ENCODE results near the gene CTCF. TPM values are rescaled to one million over a fixed set of nuclear protein-coding genes. Genes with fewer than 3 reads are reported as not detected.

Gene CTCF
- total RNA-seq, 1 donor from 2014 or later, result 61.4 TPM

- no peaks in the 10 kb centered on the region for H3K9me3 Mint-ChIP-seq
- peak within 1 kb of the TSS; percentile 98 for H3K27ac Mint-ChIP-seq
Measured at GRCh38 chr16:67659675-67660563, 97.6 kb downstream of the CTCF start, which contains the start of gene ACD. Gene ACD (minus strand): TSS chr16:67660260. CDS start chr16:67660220, 40 bp downstream.

DNA sequence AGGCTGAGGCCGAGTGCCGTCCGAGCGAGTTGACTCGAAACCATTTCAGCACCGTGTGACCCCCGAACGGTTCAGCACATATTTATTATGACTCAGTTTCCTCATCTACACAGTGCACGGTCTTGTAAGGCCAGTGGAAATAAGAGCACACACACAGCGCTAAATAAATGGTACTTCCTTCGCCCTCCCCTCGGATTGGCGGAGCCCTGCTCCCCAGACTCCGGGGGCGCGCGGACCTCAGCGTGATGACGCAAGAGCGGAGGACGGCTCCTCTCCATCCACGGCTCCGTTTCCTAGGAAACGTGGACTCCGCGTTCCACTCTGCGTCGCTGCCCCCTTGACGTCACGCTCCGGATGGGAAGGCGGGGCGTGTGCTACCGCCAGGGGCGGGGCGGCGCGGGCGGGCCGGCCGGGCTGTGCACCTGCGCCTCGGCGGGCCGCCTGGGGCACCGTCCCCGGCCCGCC, 98.3 kb downstream of the CTCF start, which contains the start of gene PARD6A:
TSS of gene PARD6A (plus strand) at position 397 of the 465 bp plus-strand sequence. CDS start 79 bp downstream, outside the sequence.
- TF ChIP-seq, protein P1, sequence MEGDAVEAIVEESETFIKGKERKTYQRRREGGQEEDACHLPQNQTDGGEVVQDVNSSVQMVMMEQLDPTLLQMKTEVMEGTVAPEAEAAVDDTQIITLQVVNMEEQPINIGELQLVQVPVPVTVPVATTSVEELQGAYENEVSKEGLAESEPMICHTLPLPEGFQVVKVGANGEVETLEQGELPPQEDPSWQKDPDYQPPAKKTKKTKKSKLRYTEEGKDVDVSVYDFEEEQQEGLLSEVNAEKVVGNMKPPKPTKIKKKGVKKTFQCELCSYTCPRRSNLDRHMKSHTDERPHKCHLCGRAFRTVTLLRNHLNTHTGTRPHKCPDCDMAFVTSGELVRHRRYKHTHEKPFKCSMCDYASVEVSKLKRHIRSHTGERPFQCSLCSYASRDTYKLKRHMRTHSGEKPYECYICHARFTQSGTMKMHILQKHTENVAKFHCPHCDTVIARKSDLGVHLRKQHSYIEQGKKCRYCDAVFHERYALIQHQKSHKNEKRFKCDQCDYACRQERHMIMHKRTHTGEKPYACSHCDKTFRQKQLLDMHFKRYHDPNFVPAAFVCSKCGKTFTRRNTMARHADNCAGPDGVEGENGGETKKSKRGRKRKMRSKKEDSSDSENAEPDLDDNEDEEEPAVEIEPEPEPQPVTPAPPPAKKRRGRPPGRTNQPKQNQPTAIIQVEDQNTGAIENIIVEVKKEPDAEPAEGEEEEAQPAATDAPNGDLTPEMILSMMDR (IDR thresholded peaks at IDR 0.05; ENCODE audit: unreplicated experiment), result no peak
- Mint-ChIP-seq H3K27ac (peak within 1 kb of the TSS; percentile 98), H3K36me3 (peaks cover 2% of the 10 kb centered on the region), H3K27me3 (ENCODE audit: low read depth) (peaks cover 3% of the 10 kb centered on the region), H3K4me3 (peak within 1 kb of the TSS; percentile 93), H3K9me3 (no peaks in the 10 kb centered on the region), H3K4me1 (peaks cover 16% of the 10 kb centered on the region)
- DNase-seq (ENCODE audit: low spot score in 2 of 2, unreplicated experiment in 2 of 2), result peak; percentile 86 to 89

More at GRCh38 chr16:67659675-67660563, 97.6 kb downstream of the CTCF start, which contains the start of gene ACD:
- DNase-seq (ENCODE audit: low spot score in 2 of 2, unreplicated experiment in 2 of 2), result peak; percentile 88 to 96
- Mint-ChIP-seq H3K4me3 (peak within 1 kb of the TSS; percentile 93), H3K36me3 (peaks cover 2% of the 10 kb centered on the region), H3K4me1 (peaks cover 16% of the 10 kb centered on the region), H3K27me3 (ENCODE audit: low read depth) (peaks cover 8% of the 10 kb centered on the region)
- TF ChIP-seq, protein P1 (IDR thresholded peaks at IDR 0.05; ENCODE audit: unreplicated experiment), result no peak

DNA sequence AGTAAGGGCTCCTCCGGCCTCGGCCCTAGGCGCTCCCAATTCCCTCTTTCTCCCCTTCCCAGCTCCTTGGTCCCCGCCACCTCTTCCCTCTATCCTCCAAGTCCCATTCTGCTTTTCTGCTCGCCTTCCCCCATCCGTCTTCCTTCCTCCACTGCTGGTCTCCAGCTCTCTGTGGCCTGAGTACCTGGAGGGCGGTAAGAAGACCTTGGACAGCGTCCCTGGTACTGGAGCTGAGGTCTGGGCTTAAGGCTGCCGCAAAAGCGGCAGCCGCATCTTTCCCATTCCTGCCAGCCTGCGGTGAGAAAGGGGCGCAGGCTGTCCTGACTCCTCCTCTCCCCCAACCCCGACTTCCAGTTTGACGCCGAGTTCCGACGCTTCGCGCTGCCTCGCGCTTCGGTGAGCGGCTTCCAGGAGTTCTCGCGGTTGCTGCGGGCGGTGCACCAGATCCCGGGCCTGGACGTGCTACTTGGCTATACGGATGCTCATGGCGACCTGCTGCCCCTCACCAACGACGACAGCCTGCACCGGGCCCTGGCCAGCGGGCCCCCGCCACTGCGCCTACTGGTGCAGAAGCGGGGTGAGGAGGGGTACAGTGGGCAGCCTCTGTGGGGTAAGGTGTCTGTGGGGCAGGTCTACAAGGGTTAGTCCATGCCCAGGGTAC, 98.9 kb downstream of the CTCF start:
- H3K4me3 Mint-ChIP-seq, result peak overlapping the region; percentile 79
- TF ChIP-seq, protein P1 (IDR thresholded peaks at IDR 0.05; ENCODE audit: unreplicated experiment), result no peak
- DNase-seq (ENCODE audit: low spot score in 2 of 2, unreplicated experiment in 2 of 2), result peak in 1 of 2 experiments; percentile 62
- peak overlapping the region; percentile 94 for H3K27ac Mint-ChIP-seq
- no peaks in the 10 kb centered on the region for H3K27me3 Mint-ChIP-seq (ENCODE audit: low read depth)
- no peaks in the 10 kb centered on the region for H3K9me3 Mint-ChIP-seq
- peaks cover 16% of the 10 kb centered on the region for H3K4me1 Mint-ChIP-seq
- H3K36me3 Mint-ChIP-seq, result peaks cover 2% of the 10 kb centered on the region

DNA sequence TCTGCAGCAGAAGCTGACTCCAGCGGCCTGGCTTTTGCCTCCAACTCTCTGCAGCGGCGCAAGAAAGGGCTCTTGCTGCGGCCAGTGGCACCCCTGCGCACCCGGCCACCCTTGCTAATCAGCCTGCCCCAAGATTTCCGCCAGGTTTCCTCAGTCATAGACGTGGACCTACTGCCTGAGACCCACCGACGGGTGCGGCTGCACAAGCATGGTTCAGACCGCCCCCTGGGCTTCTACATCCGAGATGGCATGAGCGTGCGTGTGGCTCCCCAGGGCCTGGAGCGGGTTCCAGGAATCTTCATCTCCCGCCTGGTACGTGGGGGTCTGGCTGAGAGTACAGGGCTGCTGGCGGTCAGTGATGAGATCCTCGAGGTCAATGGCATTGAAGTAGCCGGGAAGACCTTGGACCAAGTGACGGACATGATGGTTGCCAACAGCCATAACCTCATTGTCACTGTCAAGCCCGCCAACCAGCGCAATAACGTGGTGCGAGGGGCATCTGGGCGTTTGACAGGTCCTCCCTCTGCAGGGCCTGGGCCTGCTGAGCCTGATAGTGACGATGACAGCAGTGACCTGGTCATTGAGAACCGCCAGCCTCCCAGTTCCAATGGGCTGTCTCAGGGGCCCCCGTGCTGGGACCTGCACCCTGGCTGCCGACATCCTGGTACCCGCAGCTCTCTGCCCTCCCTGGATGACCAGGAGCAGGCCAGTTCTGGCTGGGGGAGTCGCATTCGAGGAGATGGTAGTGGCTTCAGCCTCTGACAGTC, 99.7 kb downstream of the CTCF start:
- Mint-ChIP-seq H3K27ac (no peak overlapping the region), H3K27me3 (ENCODE audit: low read depth) (no peaks in the 10 kb centered on the region), H3K4me1 (peaks cover 17% of the 10 kb centered on the region), H3K4me3 (peak overlapping the region; percentile 79), H3K9me3 (no peaks in the 10 kb centered on the region), H3K36me3 (peaks cover 2% of the 10 kb centered on the region)
- TF ChIP-seq, protein P1 (IDR thresholded peaks at IDR 0.05; ENCODE audit: unreplicated experiment), result no peak
- no peak for DNase-seq (ENCODE audit: low spot score in 2 of 2, unreplicated experiment in 2 of 2)

DNA sequence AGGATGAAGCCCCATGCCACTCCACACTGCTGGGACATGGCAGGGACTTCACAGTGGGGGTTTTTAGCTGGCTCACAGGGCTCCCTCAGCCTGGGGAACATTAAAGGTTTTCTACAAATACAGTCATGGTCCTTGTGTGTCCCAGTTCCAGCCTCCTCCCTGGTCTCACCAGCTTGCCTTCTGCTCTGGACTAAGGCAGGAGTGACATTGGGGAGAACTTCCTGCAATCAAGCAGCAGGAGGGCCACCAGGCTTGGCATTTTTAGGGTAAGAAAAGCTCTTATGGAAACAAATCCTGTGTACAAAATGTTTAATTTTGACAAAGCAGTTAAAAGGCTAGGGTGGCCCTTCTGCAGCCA, 100.3 kb downstream of the CTCF start:
- DNase-seq (ENCODE audit: low spot score in 2 of 2, unreplicated experiment in 2 of 2), result no peak
- Mint-ChIP-seq H3K36me3 (peaks cover 2% of the 10 kb centered on the region), H3K4me1 (peaks cover 18% of the 10 kb centered on the region), H3K27ac (no peak overlapping the region), H3K4me3 (no peak overlapping the region), H3K9me3 (no peaks in the 10 kb centered on the region), H3K27me3 (ENCODE audit: low read depth) (no peaks in the 10 kb centered on the region)
- TF ChIP-seq, protein P1 (IDR thresholded peaks at IDR 0.05; ENCODE audit: unreplicated experiment), result no peak
